K562 (cell line): ENCODE measurements around the gene ZNF599. TPM values are rescaled to one million over a fixed set of nuclear protein-coding genes. Genes with fewer than 3 reads are reported as not detected.

Experiments used
- ATAC-seq: fragments of 200-7000 bp; cut with Tn5 transposase; 3 replicates; pipeline ENCODE4 v1.9.1; 2020; ENCODE audit warnings: moderate library complexity
- BruUV-seq: library from RNA; stranded (reverse); fragments of 400-500 nt; replicated peaks from 2 replicates; lab custom pipeline; 2021; lab: Mats Ljungman, UMichigan
- CTCF ChIA-PET: fragments of 300-600 bp; formaldehyde crosslinking; extraction: SDS; loops from one replicate; lab custom pipeline; 2021; ENCODE audit warnings: low intra/inter-chr PET ratio; lab: Yijun Ruan, JAX
- POLR2A ChIA-PET: fragments of 300-600, 350-650 bp; sonication (Branson Sonifier 250); formaldehyde crosslinking; extraction: SDS; loops from one replicate; lab custom pipeline; 2021; ENCODE audit warnings: antibody characterized with exemption, inconsistent platforms; lab: Yijun Ruan, JAX
- DNase-seq, 4 experiments: peaks; one replicate each; pipeline versions ENCODE4 v3.0.0 to v3.0.0-alpha.2; 2011 to 2018; ENCODE audit warnings: low spot score in 3 of 4, mixed read lengths in 3 of 4; ENCODE audit errors: extremely low read depth in 1 of 4
- FAIRE-seq: peaks from 2 replicates; lab custom pipeline; 2011; peaks lifted over from hg19 to GRCh38; lab: Jason Lieb, UNC
- H2AFZ ChIP-seq: 2 replicates; pipeline ENCODE4 v1.6.0; 2011; ENCODE audit warnings: low read depth, low read length, control low read depth, inconsistent platforms
- H3K27ac ChIP-seq: fragments of 200-600 bp; 3 replicates; pipeline ENCODE4 v1.8.0; 2011; ENCODE audit warnings: low read depth, mild to moderate bottlenecking, control low read depth, inconsistent platforms, low read length, moderate library complexity, mixed read lengths; ENCODE audit errors: extremely low read depth
- H3K27me3 ChIP-seq, 2 experiments: fragments of 300-600 bp in 1 of 2; 2 replicates in 1 of 2; 3 replicates in 1 of 2; pipeline versions ENCODE4 v1.6.0 to v1.8.0; 2011; ENCODE audit warnings: inconsistent platforms in 2 of 2, low read length in 2 of 2, mild to moderate bottlenecking in 1 of 2, mixed read lengths in 1 of 2, moderate library complexity in 1 of 2; ENCODE audit not compliant: control insufficient read depth in 2 of 2, insufficient read depth in 2 of 2
- H3K36me3 ChIP-seq: fragments of 300-600 bp; 3 replicates; pipeline ENCODE4 v1.8.0; 2011; ENCODE audit warnings: mild to moderate bottlenecking, low read length, inconsistent platforms; ENCODE audit not compliant: control insufficient read depth, insufficient read depth
- H3K4me1 ChIP-seq, 2 experiments: fragments of 200-600 bp in 1 of 2; replicated peaks in 1 of 2; 2 replicates in 1 of 2; 3 replicates in 1 of 2; pipeline versions ENCODE4 v1.5.1 to v1.8.0; 2011; ENCODE audit warnings: inconsistent platforms in 2 of 2, low read length in 2 of 2, mild to moderate bottlenecking in 1 of 2, mixed read lengths in 1 of 2, moderate library complexity in 1 of 2; ENCODE audit not compliant: control insufficient read depth in 2 of 2, insufficient read depth in 2 of 2
- H3K4me2 ChIP-seq: 2 replicates; pipeline ENCODE4 v1.6.1; 2011; ENCODE audit warnings: low read length, control low read depth, inconsistent platforms, mixed read lengths; ENCODE audit not compliant: insufficient read depth
- H3K4me3 ChIP-seq: fragments of 200-600 bp; sonication (generic), shearing (Covaris generic); 2 replicates; pipeline ENCODE4 v1.5.1; 2016; ENCODE audit warnings: control low read depth, inconsistent platforms
- H3K79me2 ChIP-seq: fragments of 200-600 bp; 3 replicates; pipeline ENCODE4 v1.8.0; 2011; ENCODE audit warnings: low read length, inconsistent platforms; ENCODE audit not compliant: control insufficient read depth, insufficient read depth
- H3K9ac ChIP-seq, 2 experiments: 2 replicates each; pipeline versions ENCODE4 v1.6.0 to v1.6.1; 2011; ENCODE audit warnings: low read depth in 2 of 2, low read length in 2 of 2, control low read depth in 1 of 2, inconsistent platforms in 1 of 2, mild to moderate bottlenecking in 1 of 2, mixed read lengths in 1 of 2; ENCODE audit not compliant: insufficient read depth in 1 of 2
- H3K9me1 ChIP-seq: one replicate; pipeline ENCODE4 v1.6.0; 2011; ENCODE audit warnings: inconsistent platforms, mild to moderate bottlenecking, low read length, moderate library complexity; ENCODE audit not compliant: control insufficient read depth, insufficient read depth
- H3K9me3 ChIP-seq: replicated peaks from 2 replicates; pipeline ENCODE4 v1.5.1; 2011; ENCODE audit warnings: low read depth, low read length, inconsistent platforms; ENCODE audit not compliant: control insufficient read depth, insufficient read depth
- H4K20me1 ChIP-seq: replicated peaks from 2 replicates; pipeline ENCODE4 v1.6.1; 2011; ENCODE audit warnings: low read length, inconsistent platforms, mixed read lengths; ENCODE audit not compliant: control insufficient read depth, insufficient read depth
- ATF3 ChIP-seq, 2 experiments: fragments of 450-650 bp in 1 of 2; sonication (generic) in 1 of 2; formaldehyde crosslinking in 1 of 2; IDR thresholded peaks in 1 of 2; conservative IDR thresholded peaks in 1 of 2; 2 replicates each; pipeline versions ENCODE4 v1.6.1 to v1.8.1; 2016 to 2023; ENCODE audit warnings: mild to moderate bottlenecking in 2 of 2, moderate library complexity in 2 of 2, inconsistent platforms in 1 of 2, missing genetic modification reagents in 1 of 2
- CEBPG ChIP-seq, 3 experiments: fragments of 200-800 bp in 1 of 3; sonication (Bioruptor generic) in 1 of 3; sonication (generic) in 1 of 3; formaldehyde crosslinking in 1 of 3; IDR thresholded peaks in 2 of 3; conservative IDR thresholded peaks in 1 of 3; 2 replicates each; pipeline versions ENCODE4 v1.6.1 to v1.8.0; 2016 to 2022; ENCODE audit warnings: missing compliant biosample characterization in 2 of 3, missing genetic modification characterization in 2 of 3, mild to moderate bottlenecking in 1 of 3, missing genetic modification reagents in 1 of 3
- ZNF384 ChIP-seq: IDR thresholded peaks from 2 replicates; pipeline ENCODE4 v1.6.1; 2012; ENCODE audit warnings: low read depth, low read length, improper control_type of control experiment
- WGBS: fragments of 100-300 bp; shearing (Covaris generic); methylation state at CpG from one replicate; pipeline ENCODE4 v1.1.6; 2016; ENCODE audit warnings: low coverage, mixed read lengths; ENCODE audit not compliant: insufficient coverage; ENCODE audit errors: missing lambda C conversion rate; 5-methylcytosine and 5-hydroxymethylcytosine counted together
- in situ Hi-C: fragments of 300-500 bp; cut with MboI; formaldehyde crosslinking; loops from 4 replicates; pipeline ENCODE4 v1.15.0; 2018; ENCODE audit warnings: inconsistent platforms, mixed read lengths
- intact Hi-C: fragments of 100-400 bp; cut with micrococcal nuclease; formaldehyde crosslinking; loops from 2 replicates; pipeline ENCODE4 v1.14.2; 2022
- polyA plus RNA-seq, 8 experiments: library from polyadenylated mRNA; depleted of rRNA in 4 of 8; stranded (reverse) in 5 of 8; unstranded in 3 of 8; fragments of >200 nt; fragmentation: Nextera tagmentation in 2 of 8; fragmentation: Illumina TruSeq in 1 of 8; extraction: Ambion mirVana in 2 of 8; extraction: Trizol in 1 of 8; gene quantifications; 2 replicates each; pipeline versions ENCODE4 v1.2.1 to v1.2.3, GENCODE V29; 2011 to 2014; ENCODE audit warnings: inconsistent platforms in 1 of 8, missing spikeins in 1 of 8
- total RNA-seq, 7 experiments: library from RNA; depleted of rRNA in 6 of 7; stranded (reverse); fragments of >200 nt in 6 of 7; fragmentation: Illumina TruSeq in 2 of 7; extraction: Trizol in 2 of 7; gene quantifications; 2 replicates each; pipeline versions ENCODE4 v1.2.1 to v1.2.3, GENCODE V29; 2011 to 2021; ENCODE audit warnings: low replicate concordance in 1 of 7

ZNF599 gene
- total and polyA plus RNA-seq, 9 of the 15 experiments (the other 6 are each of a cell fraction or from before 2014, with no cell fraction given) = 0.71 to 6.7 (median 2.8) TPM

- H3K9ac ChIP-seq = no peak overlapping the region
- peaks cover 2% of the 10 kb centered on the region; the same call in 1 of the 3 replicates for H3K36me3 ChIP-seq
- no peak for FAIRE-seq
- TF ChIP-seq CEBPG (CRISPR knock-in tag; IDR thresholded peaks at IDR 0.05) (no peak), CEBPG (tag; conservative IDR thresholded peaks at IDR 0.05 in 1 of 2, IDR thresholded peaks at IDR 0.05 in 1 of 2) (peak; percentile 48 to 74; a peak in 3 of 4 replicates), ZNF384 (no peak), ATF3 (IDR thresholded peaks at IDR 0.05) (peak; percentile 44), ATF3 (CRISPR knock-in tag; conservative IDR thresholded peaks at IDR 0.05) (no peak)
- TF ChIP-seq, all 486 proteins: peak for 2
- Histone ChIP-seq H3K27ac (no peak overlapping the region), H3K4me3 (no peak overlapping the region), H3K79me2 (no peaks in the 10 kb centered on the region), H2AFZ (no peak overlapping the region), H3K9me3 (no peaks in the 10 kb centered on the region; the same call in 1 of the 2 replicates), H4K20me1 (no peaks in the 10 kb centered on the region), H3K9me1 (no peaks in the 10 kb centered on the region), H3K27me3 (no peaks in the 10 kb centered on the region), H3K4me1 (no peaks in the 10 kb centered on the region), H3K4me2 (no peak overlapping the region)
- intact Hi-C loops = no loop called here
- no TSS peak for BruUV-seq
- ChIA-PET POLR2A (no interaction called here), CTCF (no interaction called here)
- in situ Hi-C loops = no loop called here
- 5% methylated on average over 3 of the region's 3 CpGs for WGBS
- DNase-seq (no peak), ATAC-seq (no peak)
Measured at GRCh38 chr19:34744896-34745690, 27.9 kb downstream of the ZNF599 start.
